ENCODE measurements around the gene ZNF512B. TPM values are rescaled to one million over a fixed set of nuclear protein-coding genes. Genes with fewer than 3 reads are reported as not detected.

ZNF512B gene
- total RNA-seq, 1 donor from 2014 or later = 32.2 TPM

DNA sequence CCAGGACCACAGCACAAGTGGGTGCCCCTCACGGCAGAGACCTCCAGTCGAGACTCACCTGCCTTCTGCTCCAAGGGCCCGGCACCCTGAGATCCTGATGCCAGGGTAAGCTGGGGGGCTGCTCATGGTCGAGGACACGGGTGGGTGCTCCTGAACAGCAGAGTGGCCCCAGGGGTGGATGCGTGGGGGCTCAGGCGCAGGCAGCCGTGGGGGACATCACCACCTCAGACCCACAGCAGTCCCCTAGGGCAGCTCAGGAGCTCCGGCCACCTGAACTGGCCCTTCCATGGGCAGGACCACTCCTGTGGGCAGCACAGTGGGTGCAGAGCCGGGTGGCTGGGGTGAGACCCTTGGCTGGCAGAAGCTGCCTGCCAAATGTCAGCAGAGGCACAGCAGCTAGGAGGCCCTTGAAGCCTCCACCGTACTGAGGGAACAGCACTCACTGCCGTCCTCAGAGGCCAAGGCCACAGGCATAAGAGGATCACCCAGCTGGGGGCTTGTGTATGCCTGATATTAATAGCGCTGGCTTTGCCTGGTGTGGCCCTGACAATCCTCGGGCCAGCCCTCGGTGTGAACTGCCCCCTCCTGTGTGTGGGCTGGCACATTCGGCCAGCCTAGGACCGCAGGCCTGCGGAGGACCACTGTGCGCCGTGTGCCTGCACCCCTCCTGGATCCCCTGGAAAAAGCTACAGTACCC lies 18.9 kb downstream of the ZNF512B start:
- H3K9me3 Mint-ChIP-seq (ENCODE audit: unreplicated experiment) = peaks cover 8% of the 10 kb centered on the region
- H3K27me3 Mint-ChIP-seq (ENCODE audit: unreplicated experiment) = peaks cover 27% of the 10 kb centered on the region
- peak overlapping the region; percentile 94 for H3K27ac Mint-ChIP-seq (ENCODE audit: unreplicated experiment)
- peaks cover 30% of the 10 kb centered on the region for H3K4me1 Mint-ChIP-seq (ENCODE audit: low read depth, unreplicated experiment)
- no peaks in the 10 kb centered on the region for H3K36me3 Mint-ChIP-seq (ENCODE audit: unreplicated experiment)
- TF ChIP-seq, protein P1, sequence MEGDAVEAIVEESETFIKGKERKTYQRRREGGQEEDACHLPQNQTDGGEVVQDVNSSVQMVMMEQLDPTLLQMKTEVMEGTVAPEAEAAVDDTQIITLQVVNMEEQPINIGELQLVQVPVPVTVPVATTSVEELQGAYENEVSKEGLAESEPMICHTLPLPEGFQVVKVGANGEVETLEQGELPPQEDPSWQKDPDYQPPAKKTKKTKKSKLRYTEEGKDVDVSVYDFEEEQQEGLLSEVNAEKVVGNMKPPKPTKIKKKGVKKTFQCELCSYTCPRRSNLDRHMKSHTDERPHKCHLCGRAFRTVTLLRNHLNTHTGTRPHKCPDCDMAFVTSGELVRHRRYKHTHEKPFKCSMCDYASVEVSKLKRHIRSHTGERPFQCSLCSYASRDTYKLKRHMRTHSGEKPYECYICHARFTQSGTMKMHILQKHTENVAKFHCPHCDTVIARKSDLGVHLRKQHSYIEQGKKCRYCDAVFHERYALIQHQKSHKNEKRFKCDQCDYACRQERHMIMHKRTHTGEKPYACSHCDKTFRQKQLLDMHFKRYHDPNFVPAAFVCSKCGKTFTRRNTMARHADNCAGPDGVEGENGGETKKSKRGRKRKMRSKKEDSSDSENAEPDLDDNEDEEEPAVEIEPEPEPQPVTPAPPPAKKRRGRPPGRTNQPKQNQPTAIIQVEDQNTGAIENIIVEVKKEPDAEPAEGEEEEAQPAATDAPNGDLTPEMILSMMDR (IDR thresholded peaks at IDR 0.05; ENCODE audit: partially characterized antibody, unreplicated experiment) = no peak
- peak overlapping the region; percentile 70 for H3K4me3 Mint-ChIP-seq (ENCODE audit: unreplicated experiment)
- no peak for DNase-seq

DNA sequence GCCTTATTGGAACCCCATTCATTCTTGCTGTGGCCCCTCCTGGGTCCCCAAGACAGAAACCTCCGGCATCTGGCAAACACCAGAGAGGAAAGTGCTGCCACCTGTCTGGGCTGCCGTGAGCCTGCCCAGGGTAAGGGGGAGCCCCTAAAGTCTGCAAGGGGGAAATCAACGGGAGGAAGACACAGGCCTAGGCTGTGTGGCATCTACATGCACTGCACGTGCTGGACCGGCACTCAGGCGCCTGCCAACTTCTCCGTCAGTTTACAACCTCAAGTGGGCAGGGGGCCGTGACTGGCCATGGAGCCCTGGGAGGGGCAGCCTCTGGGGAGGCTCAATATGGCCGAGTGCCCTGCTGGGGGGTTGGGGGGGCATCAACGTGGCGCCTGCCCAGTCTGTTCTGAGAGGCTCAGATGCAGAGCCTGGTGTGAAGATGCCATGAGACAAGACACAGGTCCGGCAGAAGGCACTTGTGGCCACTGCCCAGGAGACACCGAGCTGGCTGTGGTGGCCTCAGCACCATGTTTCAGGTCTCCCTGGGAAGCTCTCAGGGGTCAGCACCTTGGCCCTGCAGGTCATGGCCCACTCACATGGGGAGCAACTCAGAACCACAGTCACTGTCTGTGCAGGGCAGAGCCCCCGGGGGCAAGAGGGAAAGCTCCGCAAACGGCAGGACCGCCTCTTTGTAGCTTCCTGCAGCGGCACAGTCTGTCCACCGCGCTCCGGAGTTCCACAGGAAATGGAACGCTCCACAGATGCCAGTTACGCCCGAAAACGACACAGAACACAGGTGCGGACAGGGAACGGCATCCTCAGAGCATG lies 21.9 kb downstream of the ZNF512B start:
- no peaks in the 10 kb centered on the region for H3K36me3 Mint-ChIP-seq (ENCODE audit: unreplicated experiment)
- peaks cover 8% of the 10 kb centered on the region for H3K9me3 Mint-ChIP-seq (ENCODE audit: unreplicated experiment)
- H3K4me3 Mint-ChIP-seq (ENCODE audit: unreplicated experiment) = no peak overlapping the region
- H3K27me3 Mint-ChIP-seq (ENCODE audit: unreplicated experiment) = peaks cover 29% of the 10 kb centered on the region
- H3K27ac Mint-ChIP-seq (ENCODE audit: unreplicated experiment) = no peak overlapping the region
- peaks cover 23% of the 10 kb centered on the region for H3K4me1 Mint-ChIP-seq (ENCODE audit: low read depth, unreplicated experiment)
- TF ChIP-seq, protein P1 (IDR thresholded peaks at IDR 0.05; ENCODE audit: partially characterized antibody, unreplicated experiment) = no peak
- no peak for DNase-seq

DNA sequence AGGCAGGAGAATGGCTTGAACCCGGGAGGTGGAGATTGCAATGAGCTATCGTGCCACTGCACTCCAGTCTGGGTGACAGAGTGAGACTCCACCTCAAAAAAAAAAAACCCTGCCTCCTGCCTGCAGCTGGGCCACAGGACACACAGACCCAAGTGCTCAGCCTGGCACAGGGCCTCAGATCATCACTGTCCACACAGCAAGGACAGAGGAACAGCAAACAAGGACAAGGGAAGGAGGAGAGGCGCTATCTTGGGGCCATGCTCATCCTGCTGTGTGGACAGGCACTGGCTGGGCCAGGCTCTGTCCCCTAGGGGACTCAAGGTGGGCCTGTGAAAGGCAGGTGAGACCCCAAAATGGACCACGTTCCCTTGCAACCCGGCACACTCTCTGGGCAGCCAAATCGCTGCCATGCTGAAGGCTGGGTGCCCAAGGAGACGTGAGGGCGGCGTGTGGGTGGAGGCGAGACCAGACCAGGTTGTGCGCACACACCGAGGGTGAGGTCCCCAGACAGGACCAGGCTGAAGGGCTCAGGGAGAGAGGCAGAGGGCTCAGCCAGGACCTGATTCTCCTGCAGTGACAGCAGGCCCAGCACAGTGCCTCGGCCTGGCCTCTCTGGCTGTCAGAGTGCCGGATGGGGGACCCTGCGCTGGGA lies 22.6 kb downstream of the ZNF512B start:
- TF ChIP-seq, protein P1 (IDR thresholded peaks at IDR 0.05; ENCODE audit: partially characterized antibody, unreplicated experiment) = no peak
- peaks cover 31% of the 10 kb centered on the region for H3K27me3 Mint-ChIP-seq (ENCODE audit: unreplicated experiment)
- peaks cover 25% of the 10 kb centered on the region for H3K4me1 Mint-ChIP-seq (ENCODE audit: low read depth, unreplicated experiment)
- H3K9me3 Mint-ChIP-seq (ENCODE audit: unreplicated experiment) = peaks cover 8% of the 10 kb centered on the region
- H3K27ac Mint-ChIP-seq (ENCODE audit: unreplicated experiment) = peak overlapping the region; percentile 66
- H3K4me3 Mint-ChIP-seq (ENCODE audit: unreplicated experiment) = peak overlapping the region; percentile 69
- DNase-seq = no peak
- H3K36me3 Mint-ChIP-seq (ENCODE audit: unreplicated experiment) = no peaks in the 10 kb centered on the region

DNA sequence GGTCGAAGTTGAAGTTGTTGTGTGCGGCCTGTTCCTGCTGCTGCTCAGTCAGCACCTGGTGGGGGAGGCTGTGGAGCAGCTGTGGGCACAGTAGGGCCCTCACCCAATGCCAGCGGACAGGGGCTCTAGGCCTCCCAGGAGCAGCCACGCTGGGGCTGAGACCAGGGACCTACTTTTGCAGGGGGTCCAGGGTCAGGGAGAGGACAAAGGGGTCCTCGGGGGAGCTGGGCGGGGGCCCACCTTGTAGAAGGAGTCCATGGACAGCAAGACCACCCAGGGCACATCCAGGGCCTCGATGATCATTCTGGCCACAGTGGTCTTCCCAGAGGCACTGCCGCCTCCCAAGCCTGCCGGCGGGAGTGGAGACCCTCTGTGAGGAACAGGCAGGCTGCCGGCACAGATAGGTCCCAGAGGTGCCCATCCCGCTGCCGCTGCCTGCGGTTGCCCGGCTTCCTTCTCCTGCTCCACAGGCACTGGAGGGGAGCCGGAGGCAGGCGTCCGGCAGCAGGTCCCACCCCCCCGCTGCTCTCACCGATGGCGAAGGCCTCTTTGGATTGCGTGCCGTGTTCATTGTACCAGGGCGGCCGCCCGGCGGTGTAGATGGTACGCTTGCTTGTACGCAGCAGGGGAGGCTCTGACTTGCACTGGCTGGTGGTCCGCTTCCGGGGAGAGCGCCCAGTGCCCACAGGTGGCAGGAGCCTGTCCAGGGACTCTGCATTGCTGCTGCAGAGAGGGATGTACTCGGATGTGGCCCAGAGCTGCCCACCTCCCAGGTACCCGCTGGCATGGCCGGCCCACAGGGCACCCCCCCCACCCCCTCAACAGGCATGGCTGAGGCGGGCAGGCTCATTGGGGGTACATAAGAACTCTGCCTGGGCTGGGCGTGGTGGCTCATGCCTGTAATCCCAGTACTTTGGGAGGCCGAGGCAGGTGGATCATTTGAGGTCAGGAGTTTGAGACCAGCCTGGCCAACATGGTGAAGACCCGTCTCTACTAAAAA lies 23.5 kb downstream of the ZNF512B start:
- Mint-ChIP-seq H3K36me3 (ENCODE audit: unreplicated experiment) (no peaks in the 10 kb centered on the region), H3K27ac (ENCODE audit: unreplicated experiment) (peak overlapping the region; percentile 4), H3K9me3 (ENCODE audit: unreplicated experiment) (peaks cover 8% of the 10 kb centered on the region), H3K4me3 (ENCODE audit: unreplicated experiment) (no peak overlapping the region), H3K4me1 (ENCODE audit: low read depth, unreplicated experiment) (peaks cover 25% of the 10 kb centered on the region), H3K27me3 (ENCODE audit: unreplicated experiment) (peaks cover 31% of the 10 kb centered on the region)
- TF ChIP-seq, protein P1 (IDR thresholded peaks at IDR 0.05; ENCODE audit: partially characterized antibody, unreplicated experiment) = no peak
- DNase-seq = no peak

All from glutamatergic neuron (in vitro differentiated cells).